ENCODE data around the gene GPRIN1.

GRCh38 chr5:176643491-176644219 is 33.7 kb upstream of the GPRIN1 start:
- TF ChIP-seq POLR2AphosphoS5 (IDR thresholded peaks at IDR 0.05; ENCODE audit: low read depth, low read length) (no peak), TAF1 (IDR thresholded peaks at IDR 0.05; ENCODE audit: low read depth, low read length) (no peak), POLR2A (IDR thresholded peaks at IDR 0.05; ENCODE audit: low read depth, low read length) (no peak), SPI1 (IDR thresholded peaks at IDR 0.05; ENCODE audit: low read depth, low read length) (no peak)
